Stimulated activated naive CD8-positive, alpha-beta T cell treated with anti-CD3 and anti-CD28 coated beads, Interleukin-15, amount 100 ng/mL, for 72 hours (primary cell): ENCODE data around the gene LOXL1.
A peak's percentile ranks its signal among the peaks of the same experiment; 100 is the strongest.

Experiments
- ATAC-seq: fragments of 150-1000 bp; cut with Tn5 transposase; 2 replicates; pipeline ENCODE4 v1.10.0; 2021; ENCODE audit warnings: mild to moderate bottlenecking, moderate library complexity
- DNase-seq, 2 donors: peaks; one replicate each; pipeline ENCODE4 v3.0.0; 2021 to 2022
- H3K27ac Mint-ChIP-seq, 2 donors: one replicate each; pipeline ENCODE4 v1.8.0; 2022; ENCODE audit warnings: mild to moderate bottlenecking in 2 of 2, mixed read lengths in 2 of 2, moderate library complexity in 2 of 2
- H3K27me3 Mint-ChIP-seq: one replicate; pipeline ENCODE4 v1.8.0; 2022; ENCODE audit warnings: mixed read lengths
- H3K4me1 Mint-ChIP-seq: one replicate; pipeline ENCODE4 v1.8.0; 2022; ENCODE audit warnings: mild to moderate bottlenecking, mixed read lengths
- H3K4me3 Mint-ChIP-seq, 2 donors: one replicate each; pipeline ENCODE4 v1.8.0; 2022; ENCODE audit warnings: mild to moderate bottlenecking in 2 of 2, mixed read lengths in 2 of 2, moderate library complexity in 1 of 2
- H3K9me3 Mint-ChIP-seq, 2 donors: one replicate each; pipeline ENCODE4 v1.8.0; 2022; ENCODE audit warnings: mixed read lengths in 2 of 2

Gene LOXL1

DNA sequence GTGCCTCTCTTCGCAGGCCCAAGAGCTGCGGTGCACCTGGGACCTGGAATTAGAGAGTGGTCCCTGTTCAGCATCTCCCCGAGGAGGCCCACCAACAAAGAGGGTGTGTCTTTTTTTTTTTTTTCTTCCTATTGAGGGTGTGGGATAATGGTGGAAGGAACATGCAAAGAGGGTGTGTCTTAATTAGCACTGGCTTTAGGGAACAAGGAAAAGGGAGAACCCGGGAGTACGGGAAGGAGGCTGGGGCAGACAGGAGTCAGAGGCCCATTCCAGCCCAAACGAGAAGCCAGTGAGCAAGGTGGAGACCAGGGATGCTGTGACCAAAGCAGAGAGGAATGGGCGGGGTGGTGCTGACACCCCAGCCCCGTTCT, 429 bp upstream of the LOXL1 start:
- no peak for ATAC-seq
- H3K27me3 Mint-ChIP-seq, result peaks cover 6% of the 10 kb centered on the region
- peaks cover 68% of the 10 kb centered on the region for H3K4me1 Mint-ChIP-seq

DNA sequence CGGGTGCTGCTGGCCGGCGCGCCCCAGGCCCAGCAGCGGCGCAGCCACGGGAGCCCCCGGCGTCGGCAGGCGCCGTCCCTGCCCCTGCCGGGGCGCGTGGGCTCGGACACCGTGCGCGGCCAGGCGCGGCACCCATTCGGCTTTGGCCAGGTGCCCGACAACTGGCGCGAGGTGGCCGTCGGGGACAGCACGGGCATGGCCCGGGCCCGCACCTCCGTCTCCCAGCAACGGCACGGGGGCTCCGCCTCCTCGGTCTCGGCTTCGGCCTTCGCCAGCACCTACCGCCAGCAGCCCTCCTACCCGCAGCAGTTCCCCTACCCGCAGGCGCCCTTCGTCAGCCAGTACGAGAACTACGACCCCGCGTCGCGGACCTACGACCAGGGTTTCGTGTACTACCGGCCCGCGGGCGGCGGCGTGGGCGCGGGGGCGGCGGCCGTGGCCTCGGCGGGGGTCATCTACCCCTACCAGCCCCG, 777 bp downstream of the LOXL1 start:
- Mint-ChIP-seq H3K27me3 (peaks cover 6% of the 10 kb centered on the region), H3K9me3 (no peaks in the 10 kb centered on the region), H3K27ac (no peak overlapping the region), H3K4me1 (peaks cover 64% of the 10 kb centered on the region), H3K4me3 (peak overlapping the region; percentile 63 to 85)
- ATAC-seq (peak; percentile 24), DNase-seq (peak in 1 of 2 donors; percentile 49)

More for the DNA sequence above, 429 bp upstream of the LOXL1 start:
- H3K9me3 Mint-ChIP-seq, result no peaks in the 10 kb centered on the region
- no peak overlapping the region for H3K27ac Mint-ChIP-seq
- H3K4me3 Mint-ChIP-seq, result peak overlapping the region; percentile 36 to 66
- DNase-seq, result no peak

DNA sequence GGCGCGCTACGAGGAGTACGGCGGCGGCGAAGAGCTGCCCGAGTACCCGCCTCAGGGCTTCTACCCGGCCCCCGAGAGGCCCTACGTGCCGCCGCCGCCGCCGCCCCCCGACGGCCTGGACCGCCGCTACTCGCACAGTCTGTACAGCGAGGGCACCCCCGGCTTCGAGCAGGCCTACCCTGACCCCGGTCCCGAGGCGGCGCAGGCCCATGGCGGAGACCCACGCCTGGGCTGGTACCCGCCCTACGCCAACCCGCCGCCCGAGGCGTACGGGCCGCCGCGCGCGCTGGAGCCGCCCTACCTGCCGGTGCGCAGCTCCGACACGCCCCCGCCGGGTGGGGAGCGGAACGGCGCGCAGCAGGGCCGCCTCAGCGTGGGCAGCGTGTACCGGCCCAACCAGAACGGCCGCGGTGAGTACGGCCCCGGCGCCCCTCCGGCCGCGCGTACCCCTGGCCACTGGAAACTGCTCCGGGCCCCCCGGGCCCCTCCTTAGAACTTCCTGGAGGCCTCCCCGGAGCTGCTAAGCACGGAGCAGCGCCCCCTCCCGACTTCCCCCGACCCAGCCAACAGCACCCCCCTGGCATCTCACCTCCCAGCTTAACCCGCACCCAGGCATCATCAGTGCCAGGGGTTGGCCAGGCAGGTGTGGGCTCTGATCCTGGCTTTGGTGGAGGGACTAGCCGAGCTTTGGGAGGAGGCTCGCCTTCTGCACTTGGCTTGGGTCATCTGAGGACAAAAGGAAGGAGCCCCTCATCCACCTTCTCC, 1.4 kb downstream of the LOXL1 start:
- DNase-seq (peak; percentile 80 to 87), ATAC-seq (peak; percentile 88)
- peak overlapping the region; percentile 76 to 85 for H3K4me3 Mint-ChIP-seq
- H3K9me3 Mint-ChIP-seq, result no peaks in the 10 kb centered on the region
- peaks cover 6% of the 10 kb centered on the region for H3K27me3 Mint-ChIP-seq
- H3K27ac Mint-ChIP-seq, result peak overlapping the region in 1 of 2 donors; percentile 75
- peaks cover 64% of the 10 kb centered on the region for H3K4me1 Mint-ChIP-seq

DNA sequence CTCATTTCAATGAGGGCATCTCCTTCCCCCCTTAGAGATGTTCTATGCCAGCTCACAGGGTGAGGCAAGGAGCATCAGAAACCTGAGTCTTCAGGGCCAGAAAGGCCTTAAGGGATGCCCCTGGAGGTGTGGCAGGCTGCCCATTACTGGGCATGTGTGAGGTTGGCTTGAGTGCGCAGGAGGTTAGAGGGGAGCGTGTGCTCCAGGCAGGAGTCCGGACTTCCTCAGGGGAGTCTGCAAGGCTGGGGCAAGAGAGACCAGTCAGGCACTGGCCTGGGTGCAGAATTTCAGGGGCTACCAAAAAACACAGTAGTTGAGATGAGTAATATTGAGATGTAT, 1.9 kb downstream of the LOXL1 start:
- H3K27ac Mint-ChIP-seq, result no peak overlapping the region
- no peaks in the 10 kb centered on the region for H3K9me3 Mint-ChIP-seq
- H3K4me1 Mint-ChIP-seq, result peaks cover 61% of the 10 kb centered on the region
- H3K27me3 Mint-ChIP-seq, result peaks cover 6% of the 10 kb centered on the region
- H3K4me3 Mint-ChIP-seq, result peak overlapping the region; percentile 76 to 85
- ATAC-seq (peak; percentile 5), DNase-seq (no peak)

DNA sequence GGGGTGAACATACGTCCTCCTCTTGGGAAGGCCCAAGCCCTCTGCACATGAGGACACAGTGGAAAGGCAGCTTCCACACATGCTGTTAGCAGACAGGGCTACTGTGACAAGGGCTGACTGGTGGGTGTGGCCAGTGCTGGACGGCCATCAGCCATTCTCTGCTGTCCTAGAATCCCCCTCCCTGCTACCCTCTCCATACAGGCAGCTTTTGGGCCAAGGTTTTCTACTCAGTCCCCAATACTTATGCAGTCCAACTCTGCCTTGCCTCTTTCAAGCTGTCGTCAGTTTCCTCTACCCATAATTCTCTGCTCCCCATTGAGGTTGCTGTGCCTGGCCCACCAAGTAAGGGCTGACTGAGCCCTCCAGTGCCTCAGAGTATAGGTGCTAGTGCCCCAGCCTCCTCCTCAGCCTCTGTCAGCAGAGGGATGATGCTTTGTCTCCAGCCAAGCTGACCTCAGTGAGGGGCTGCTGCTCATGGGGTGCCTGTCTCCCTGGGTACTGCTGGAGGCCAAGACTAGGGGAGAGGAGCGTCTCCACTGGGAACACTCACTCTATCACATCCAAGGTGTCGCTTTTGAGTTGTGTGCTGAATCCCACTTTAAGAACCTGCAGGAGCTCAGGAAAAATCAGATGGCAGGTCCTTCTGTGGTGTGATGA, 2.8 kb downstream of the LOXL1 start:
- no peak for ATAC-seq
- no peak for DNase-seq
- H3K27me3 Mint-ChIP-seq, result peaks cover 6% of the 10 kb centered on the region
- peaks cover 52% of the 10 kb centered on the region for H3K4me1 Mint-ChIP-seq
- H3K4me3 Mint-ChIP-seq, result peak overlapping the region; percentile 36 to 63
- H3K9me3 Mint-ChIP-seq, result no peaks in the 10 kb centered on the region
- H3K27ac Mint-ChIP-seq, result peak overlapping the region in 1 of 2 donors; percentile 37

DNA sequence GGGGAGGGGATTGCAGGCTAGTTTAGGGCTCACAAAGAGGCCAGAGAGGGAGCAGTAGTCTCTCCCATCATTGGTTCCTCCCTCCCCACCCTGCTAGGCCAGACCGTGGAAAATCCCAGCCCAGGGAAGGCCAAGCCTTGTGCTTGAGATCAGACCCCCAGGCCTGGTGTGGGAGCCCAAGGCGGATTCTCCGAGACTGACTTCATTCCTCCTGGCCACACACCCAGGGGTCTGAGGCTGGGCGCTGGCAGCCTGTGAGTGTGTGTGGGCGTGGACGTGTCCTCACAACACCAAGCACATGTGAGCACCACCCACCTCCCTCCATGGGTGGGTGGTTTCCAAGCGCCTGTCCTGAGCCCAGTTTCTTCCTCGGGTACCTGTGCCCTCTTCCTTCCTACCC, 4.1 kb downstream of the LOXL1 start:
- DNase-seq (no peak), ATAC-seq (no peak)
- Mint-ChIP-seq H3K9me3 (no peaks in the 10 kb centered on the region), H3K27me3 (peaks cover 6% of the 10 kb centered on the region), H3K4me3 (no peak overlapping the region), H3K27ac (peak overlapping the region in 1 of 2 donors; percentile 27), H3K4me1 (peaks cover 40% of the 10 kb centered on the region)

DNA sequence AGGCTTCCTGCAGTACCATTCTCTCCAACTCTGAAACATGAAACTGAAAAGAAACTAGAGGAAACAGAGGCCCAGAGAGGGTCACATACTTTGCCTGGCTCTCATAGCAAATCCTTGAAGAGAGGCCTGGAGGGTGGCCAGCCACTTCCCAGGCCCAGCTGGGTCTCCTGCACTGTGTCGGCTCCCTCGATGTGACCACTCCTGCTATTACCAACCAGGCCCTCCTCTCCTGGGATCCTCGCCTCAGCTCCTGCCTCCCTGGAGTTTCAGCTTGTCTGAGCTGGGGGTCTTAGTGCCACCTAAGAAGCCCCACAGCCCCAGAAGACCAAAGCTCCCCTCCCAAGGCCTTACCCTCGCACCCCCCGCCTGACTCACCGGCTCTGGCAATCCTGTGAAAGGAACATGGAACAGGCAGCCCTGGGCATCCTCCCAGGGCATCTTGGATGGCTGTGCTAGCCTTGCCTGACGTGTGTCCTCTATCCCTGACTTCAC, 4.6 kb downstream of the LOXL1 start:
- ATAC-seq, result no peak
- H3K9me3 Mint-ChIP-seq, result no peaks in the 10 kb centered on the region
- H3K27me3 Mint-ChIP-seq, result peaks cover 1% of the 10 kb centered on the region
- peak overlapping the region in 1 of 2 donors; percentile 27 for H3K27ac Mint-ChIP-seq
- no peak for DNase-seq
- H3K4me1 Mint-ChIP-seq, result peaks cover 35% of the 10 kb centered on the region
- no peak overlapping the region for H3K4me3 Mint-ChIP-seq

DNA sequence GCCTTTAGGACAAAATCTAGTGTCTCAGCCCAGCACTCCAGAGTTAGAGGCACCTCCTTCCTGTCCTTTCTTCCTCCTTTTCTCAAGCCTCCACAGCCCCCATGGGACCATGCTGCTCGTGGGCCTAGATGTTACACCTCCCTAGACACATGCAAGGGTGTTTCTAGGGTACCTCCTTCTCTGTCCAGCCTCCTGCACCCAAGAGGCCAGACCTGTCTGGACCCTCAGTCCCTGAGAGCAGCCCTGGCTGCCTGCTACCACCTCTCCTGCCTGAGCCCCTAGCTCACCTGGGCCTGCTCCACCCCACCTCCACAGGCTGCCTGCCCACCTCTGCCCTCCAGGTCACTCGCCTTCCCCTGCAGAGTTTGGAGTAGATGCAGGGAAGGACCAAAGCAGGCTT, 5.2 kb downstream of the LOXL1 start:
- H3K9me3 Mint-ChIP-seq, result no peaks in the 10 kb centered on the region
- H3K27me3 Mint-ChIP-seq, result no peaks in the 10 kb centered on the region
- no peak for DNase-seq
- no peak overlapping the region for H3K4me3 Mint-ChIP-seq
- ATAC-seq, result no peak
- H3K27ac Mint-ChIP-seq, result peak overlapping the region in 1 of 2 donors; percentile 84
- H3K4me1 Mint-ChIP-seq, result peaks cover 32% of the 10 kb centered on the region

DNA sequence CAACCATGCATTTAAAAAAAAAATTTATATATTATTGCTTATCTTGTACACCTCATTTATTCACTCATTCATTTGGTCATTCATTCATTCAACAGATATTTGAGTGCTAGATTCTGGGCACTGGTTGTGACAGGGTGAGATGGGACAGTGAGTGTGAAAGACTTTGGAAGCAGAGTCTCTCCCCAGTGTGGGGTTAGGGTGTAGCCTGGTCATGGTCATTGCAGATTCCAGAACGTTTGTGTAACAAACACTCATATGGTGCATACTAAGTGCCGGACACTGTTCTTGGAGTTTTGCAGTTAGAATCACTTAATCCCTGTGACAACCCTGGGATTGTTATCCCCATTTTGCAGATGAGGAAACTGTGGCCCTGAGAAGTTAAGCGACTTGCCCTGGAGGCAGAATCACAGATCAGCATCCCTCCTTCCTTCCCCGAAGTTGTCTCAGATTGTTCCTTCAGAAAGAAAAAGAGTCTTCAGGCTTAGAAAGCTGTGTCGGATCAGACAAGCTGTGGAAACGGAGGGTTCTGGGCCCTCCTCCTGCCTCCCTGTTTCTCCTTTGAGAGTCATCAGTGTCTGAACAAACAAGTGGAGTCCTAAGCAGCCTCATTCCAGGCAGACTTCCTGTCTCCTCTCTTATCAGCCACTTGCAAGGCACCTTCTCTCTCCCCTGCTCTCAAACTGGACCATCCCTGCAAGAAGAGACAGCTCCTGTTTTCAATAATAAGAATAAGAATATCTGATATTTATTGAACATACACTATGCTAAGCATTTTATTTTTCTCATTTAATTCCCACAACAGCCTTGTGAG, 6.3 kb downstream of the LOXL1 start:
- Mint-ChIP-seq H3K27me3 (no peaks in the 10 kb centered on the region), H3K4me3 (no peak overlapping the region), H3K9me3 (no peaks in the 10 kb centered on the region), H3K4me1 (peaks cover 32% of the 10 kb centered on the region), H3K27ac (peak overlapping the region in 1 of 2 donors; percentile 36)
- ATAC-seq, result no peak
- DNase-seq, result no peak

DNA sequence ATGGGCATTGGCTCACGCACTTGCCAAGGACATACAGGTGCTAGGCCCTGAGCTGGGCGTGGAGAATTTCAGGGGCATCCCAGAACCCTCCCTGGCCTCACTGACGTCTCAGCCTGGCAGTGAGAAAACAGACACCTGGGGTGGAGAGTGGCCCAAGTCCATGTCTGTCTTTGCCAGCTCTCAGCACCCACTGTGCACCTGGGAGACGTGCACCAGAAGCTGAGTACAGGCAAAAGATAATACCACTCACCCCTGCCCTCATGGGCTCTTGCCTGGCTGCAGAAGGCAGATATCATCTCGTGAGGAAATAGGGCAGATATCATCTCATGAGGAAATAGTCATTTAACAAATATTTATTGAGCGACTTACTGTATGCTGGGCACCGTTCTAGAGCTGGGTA, 8.0 kb downstream of the LOXL1 start:
- Mint-ChIP-seq H3K4me1 (peaks cover 18% of the 10 kb centered on the region), H3K27ac (no peak overlapping the region), H3K27me3 (no peaks in the 10 kb centered on the region), H3K4me3 (no peak overlapping the region), H3K9me3 (no peaks in the 10 kb centered on the region)
- ATAC-seq (no peak), DNase-seq (no peak)

DNA sequence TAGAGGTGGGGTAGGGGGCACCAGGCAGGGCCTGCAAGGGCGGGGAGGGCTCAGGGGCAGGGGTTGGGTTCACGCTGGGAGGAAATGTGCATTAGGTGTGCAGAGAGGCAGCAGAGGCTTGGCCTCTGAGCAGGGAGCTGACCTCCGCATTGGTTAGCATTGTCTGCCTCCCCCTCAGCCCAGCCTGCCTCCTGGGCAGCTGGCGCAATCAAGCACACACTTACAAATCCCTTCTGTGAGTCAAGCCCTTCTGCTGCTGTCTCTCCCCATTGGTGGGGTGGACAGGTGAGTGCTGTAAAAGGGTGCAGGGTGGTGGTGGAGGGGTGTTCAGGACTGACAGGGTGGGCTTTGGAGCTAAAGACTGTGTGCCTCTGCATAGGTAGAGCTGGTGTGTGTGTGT, 9.3 kb downstream of the LOXL1 start:
- no peaks in the 10 kb centered on the region for H3K9me3 Mint-ChIP-seq
- no peak overlapping the region for H3K27ac Mint-ChIP-seq

DNA sequence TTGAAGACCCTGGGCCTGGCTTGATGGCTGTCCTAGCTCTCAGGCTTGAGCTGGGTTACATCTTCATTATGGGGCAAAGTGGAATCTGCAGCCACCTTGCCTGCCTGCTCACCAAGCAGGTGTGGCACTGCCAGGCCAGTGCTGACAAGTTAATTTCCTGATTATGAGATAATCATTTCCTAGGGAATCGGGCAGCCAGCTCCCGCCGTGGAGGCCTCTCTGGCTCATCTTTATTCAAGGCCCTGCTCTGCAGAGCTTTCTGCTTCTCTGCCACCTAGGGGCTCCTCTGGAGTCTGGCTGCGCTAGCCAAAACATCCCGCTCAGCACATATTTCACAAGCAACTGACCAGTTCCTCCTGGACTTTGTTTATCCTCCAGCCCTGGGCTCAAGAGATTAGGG, 9.9 kb downstream of the LOXL1 start:
- no peaks in the 10 kb centered on the region for H3K9me3 Mint-ChIP-seq
- ATAC-seq, result no peak
- no peak for DNase-seq
- H3K27me3 Mint-ChIP-seq, result no peaks in the 10 kb centered on the region
- H3K4me3 Mint-ChIP-seq, result no peak overlapping the region
- no peak overlapping the region for H3K27ac Mint-ChIP-seq
- H3K4me1 Mint-ChIP-seq, result no peaks in the 10 kb centered on the region

More for the DNA sequence above, 9.3 kb downstream of the LOXL1 start:
- H3K4me3 Mint-ChIP-seq, result no peak overlapping the region
- ATAC-seq (no peak), DNase-seq (no peak)
- peaks cover 6% of the 10 kb centered on the region for H3K4me1 Mint-ChIP-seq
- no peaks in the 10 kb centered on the region for H3K27me3 Mint-ChIP-seq

DNA sequence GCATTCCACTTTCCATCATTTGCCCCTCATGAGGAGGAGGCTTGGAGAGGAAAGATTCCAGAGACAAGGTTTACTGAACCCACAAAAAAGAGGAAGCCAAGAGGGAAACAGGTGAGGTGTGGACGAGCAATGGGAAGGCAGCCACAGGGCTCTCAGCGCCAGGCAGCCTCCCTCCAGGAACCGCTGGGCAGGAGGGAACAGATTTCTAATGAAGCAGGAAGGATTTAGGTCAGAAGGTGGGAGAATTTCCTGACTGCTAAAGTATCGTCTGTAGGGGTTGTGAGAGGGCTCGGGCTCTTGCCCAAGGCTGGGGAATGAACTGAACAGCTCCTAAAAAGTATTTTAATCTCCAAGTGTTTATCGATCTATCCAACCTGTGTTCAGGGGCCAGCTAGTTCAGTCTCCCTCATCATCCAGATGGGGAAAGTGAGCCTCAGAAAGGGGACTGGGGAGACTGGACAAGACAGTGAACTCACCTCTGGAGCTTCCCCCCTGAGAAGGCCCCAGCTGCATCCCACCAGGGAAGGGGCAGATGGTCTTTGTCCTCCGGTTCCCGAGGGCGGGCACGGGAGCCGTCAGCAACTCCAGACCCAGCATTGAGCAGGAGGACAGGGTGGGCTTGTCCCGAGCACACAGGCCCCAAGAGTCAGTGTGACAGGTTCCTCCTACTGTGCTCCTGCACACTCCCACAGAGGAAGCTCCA, 10.5 kb downstream of the LOXL1 start:
- Mint-ChIP-seq H3K27me3 (no peaks in the 10 kb centered on the region), H3K4me1 (peaks cover 4% of the 10 kb centered on the region), H3K27ac (no peak overlapping the region), H3K4me3 (no peak overlapping the region), H3K9me3 (no peaks in the 10 kb centered on the region)
- DNase-seq (no peak), ATAC-seq (no peak)

DNA sequence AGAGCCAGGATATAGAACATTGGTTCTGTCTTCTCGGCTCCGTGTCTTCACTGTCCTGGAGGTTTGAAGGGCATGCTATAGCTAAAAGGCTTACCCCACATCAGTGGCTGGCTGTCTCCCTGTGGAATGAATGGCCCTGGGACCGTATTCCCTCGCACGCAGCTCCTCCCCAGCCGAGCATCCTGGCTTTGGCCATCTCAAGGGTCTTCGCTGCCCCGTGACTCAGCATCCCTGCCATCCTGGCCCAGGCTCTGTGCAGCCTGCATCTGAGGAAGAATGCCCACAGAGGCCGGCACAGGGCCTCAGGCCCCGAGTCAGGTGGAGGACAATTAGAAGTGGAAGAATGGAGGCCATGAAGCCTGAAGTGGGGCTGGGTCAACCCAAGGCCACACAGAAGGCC, 11.0 kb downstream of the LOXL1 start:
- Mint-ChIP-seq H3K4me1 (peaks cover 9% of the 10 kb centered on the region), H3K27me3 (no peaks in the 10 kb centered on the region), H3K27ac (no peak overlapping the region), H3K4me3 (no peak overlapping the region), H3K9me3 (no peaks in the 10 kb centered on the region)
- DNase-seq (no peak), ATAC-seq (no peak)

DNA sequence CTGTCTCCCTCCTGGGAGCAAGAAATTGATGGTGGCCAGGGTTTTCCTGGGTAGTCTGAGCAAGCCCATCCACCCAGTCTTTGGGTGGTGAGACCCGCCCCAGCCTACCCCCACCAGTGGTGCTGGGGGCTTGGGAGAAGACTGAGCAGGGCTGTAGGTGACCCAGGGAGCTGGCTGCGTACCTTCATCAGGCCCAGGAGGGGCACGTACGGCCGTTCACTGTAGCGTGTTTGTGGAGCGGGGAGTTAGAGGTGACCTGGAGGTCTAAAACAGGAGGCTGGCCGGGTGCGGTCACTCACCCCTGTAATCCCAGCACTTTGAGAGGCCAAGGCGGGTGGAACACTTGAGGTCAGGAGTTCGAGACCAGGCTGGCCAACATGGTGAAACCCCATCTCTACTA, 11.5 kb downstream of the LOXL1 start:
- no peak overlapping the region for H3K27ac Mint-ChIP-seq
- peaks cover 14% of the 10 kb centered on the region for H3K4me1 Mint-ChIP-seq
- no peak for ATAC-seq
- no peaks in the 10 kb centered on the region for H3K27me3 Mint-ChIP-seq
- no peak overlapping the region for H3K4me3 Mint-ChIP-seq
- DNase-seq, result no peak
- H3K9me3 Mint-ChIP-seq, result no peaks in the 10 kb centered on the region
